Smooth muscle cell (in vitro differentiated cells): Measurements from ENCODE around the gene HOXC9. TPM values are rescaled to one million over a fixed set of nuclear protein-coding genes. Genes with fewer than 3 reads are reported as not detected.

Experiments
- DNase-seq: peaks from one replicate; lab custom pipeline; 2025; ENCODE audit not compliant: unreplicated experiment; lab: John Stamatoyannopoulos, UW
- H2AFZ ChIP-seq: fragments of 200-600 bp; sonication (generic); 2 replicates; pipeline ENCODE4 v1.6.0; 2016; ENCODE audit warnings: antibody characterized with exemption, low read depth, mild to moderate bottlenecking
- H3F3A ChIP-seq: fragments of 200-600 bp; sonication (generic); 2 replicates; pipeline ENCODE4 v1.6.0; 2017; ENCODE audit warnings: antibody characterized with exemption, low read depth
- H3K27ac ChIP-seq: fragments of 200-600 bp; sonication (generic); 2 replicates; pipeline ENCODE4 v1.5.1; 2016; ENCODE audit warnings: low read depth, mild to moderate bottlenecking
- H3K27me3 ChIP-seq: fragments of 200-600 bp; sonication (generic); 2 replicates; pipeline ENCODE4 v1.6.1; 2016; ENCODE audit warnings: low read depth, mild to moderate bottlenecking
- H3K36me3 ChIP-seq: fragments of 200-600 bp; sonication (generic); 2 replicates; pipeline ENCODE4 v1.5.1; 2016; ENCODE audit warnings: low read depth
- H3K4me1 ChIP-seq: fragments of 200-600 bp; sonication (generic); 2 replicates; pipeline ENCODE4 v1.5.1; 2016; ENCODE audit warnings: low read depth
- H3K4me2 ChIP-seq: fragments of 200-600 bp; sonication (generic); 2 replicates; pipeline ENCODE4 v1.6.0; 2016; ENCODE audit warnings: mild to moderate bottlenecking
- H3K4me3 ChIP-seq: fragments of 200-600 bp; sonication (generic); 2 replicates; pipeline ENCODE4 v1.5.1; 2016; ENCODE audit warnings: mild to moderate bottlenecking
- H3K79me2 ChIP-seq: fragments of 200-600 bp; sonication (generic); 2 replicates; pipeline ENCODE4 v1.6.0; 2016; ENCODE audit warnings: low read depth, mild to moderate bottlenecking
- H3K9ac ChIP-seq: fragments of 200-600 bp; sonication (generic); 2 replicates; pipeline ENCODE4 v1.6.0; 2016; ENCODE audit warnings: low read depth
- H3K9me3 ChIP-seq: fragments of 200-600 bp; sonication (generic); replicated peaks from 2 replicates; pipeline ENCODE4 v1.5.1; 2016; ENCODE audit warnings: low read depth
- H4K20me1 ChIP-seq: fragments of 200-600 bp; sonication (generic); 2 replicates; pipeline ENCODE4 v1.6.0; 2016; ENCODE audit warnings: low read depth
- WGBS: methylation state at CpG from one replicate; pipeline ENCODE4 v1.1.7; 2016; ENCODE audit warnings: low lambda C conversion rate; 5-methylcytosine and 5-hydroxymethylcytosine counted together
- polyA plus RNA-seq: library from polyadenylated mRNA; unstranded; fragments of >200 nt; fragmentation: Nextera tagmentation; extraction: Ambion mirVana; gene quantifications from 2 replicates; pipeline ENCODE4 v1.2.1, GENCODE V29; 2016
- total RNA-seq: library from RNA; depleted of rRNA; stranded (reverse); fragments of >200 nt; gene quantifications from 2 replicates; pipeline ENCODE4 v1.2.3, GENCODE V29; 2014
- TF ChIP-seq, protein P1 (sequence below): fragments of 200-600 bp; sonication (generic); IDR thresholded peaks from 2 replicates; pipeline ENCODE4 v1.5.1; 2017; ENCODE audit warnings: borderline replicate concordance, mild to moderate bottlenecking, antibody characterized with exemption; ENCODE audit not compliant: insufficient read depth, poor library complexity, severe bottlenecking

The HOXC9 gene
- total and polyA plus RNA-seq, 2 experiments from 2014 or later: 1.2 to 2.7 TPM

DNA sequence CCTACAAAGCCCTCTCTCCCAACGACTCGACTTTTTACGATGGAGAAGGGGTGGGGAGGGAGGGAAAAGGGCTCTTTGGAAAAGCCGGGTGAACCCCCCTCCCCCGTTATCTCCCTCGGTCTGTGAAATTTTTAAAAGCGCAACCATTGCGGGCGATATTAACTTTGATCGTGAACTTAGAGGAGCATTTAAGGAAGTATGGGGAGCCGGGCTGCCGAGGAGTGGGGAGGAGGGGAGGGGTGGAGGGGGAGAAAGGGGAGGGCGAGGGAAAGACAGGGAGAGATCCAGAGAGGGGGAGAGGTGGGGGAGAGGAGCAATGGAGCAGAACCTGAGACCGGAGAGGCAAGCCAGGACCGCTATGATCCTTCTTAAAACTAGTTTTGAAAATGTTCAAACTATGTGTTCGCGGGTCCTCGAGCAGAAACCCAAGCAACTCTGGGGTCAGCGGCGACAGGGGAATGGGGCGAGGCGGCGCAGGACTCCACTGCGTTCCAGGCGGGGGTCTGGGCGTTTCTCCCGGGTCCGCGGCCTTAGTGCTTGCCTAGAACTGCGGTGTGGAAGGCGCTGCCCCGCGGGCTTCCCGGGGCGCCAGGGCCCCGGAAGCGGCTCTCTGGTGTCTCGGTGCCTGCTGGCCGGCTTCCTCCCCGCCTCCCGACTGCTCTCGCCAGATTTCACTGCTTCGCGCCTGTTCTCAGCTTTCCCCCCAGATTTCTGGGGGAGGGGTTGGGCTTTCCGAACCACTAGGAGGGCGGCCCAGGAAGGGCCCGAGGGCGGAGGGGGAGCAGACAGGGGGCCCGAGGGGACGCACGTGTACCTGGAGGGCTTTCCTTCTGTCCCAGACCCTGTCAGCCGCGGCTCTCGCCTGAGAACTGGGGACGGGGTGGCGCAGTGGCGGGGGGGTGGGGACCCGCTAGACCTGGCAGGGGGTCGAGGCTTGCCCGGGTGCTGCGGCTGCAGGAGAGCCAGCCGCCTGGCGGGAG is 25.6 kb upstream of the HOXC9 start, which contains the start of gene HOTAIR:
Gene HOTAIR, minus strand, starts transcription at position 871 of the 980 bp plus-strand sequence.
- no peaks in the 10 kb centered on the region for H4K20me1 ChIP-seq
- no peak within 1 kb of the TSS for H3K9ac ChIP-seq
- H3K4me3 ChIP-seq: peak within 1 kb of the TSS; percentile 35
- TF ChIP-seq, protein P1, sequence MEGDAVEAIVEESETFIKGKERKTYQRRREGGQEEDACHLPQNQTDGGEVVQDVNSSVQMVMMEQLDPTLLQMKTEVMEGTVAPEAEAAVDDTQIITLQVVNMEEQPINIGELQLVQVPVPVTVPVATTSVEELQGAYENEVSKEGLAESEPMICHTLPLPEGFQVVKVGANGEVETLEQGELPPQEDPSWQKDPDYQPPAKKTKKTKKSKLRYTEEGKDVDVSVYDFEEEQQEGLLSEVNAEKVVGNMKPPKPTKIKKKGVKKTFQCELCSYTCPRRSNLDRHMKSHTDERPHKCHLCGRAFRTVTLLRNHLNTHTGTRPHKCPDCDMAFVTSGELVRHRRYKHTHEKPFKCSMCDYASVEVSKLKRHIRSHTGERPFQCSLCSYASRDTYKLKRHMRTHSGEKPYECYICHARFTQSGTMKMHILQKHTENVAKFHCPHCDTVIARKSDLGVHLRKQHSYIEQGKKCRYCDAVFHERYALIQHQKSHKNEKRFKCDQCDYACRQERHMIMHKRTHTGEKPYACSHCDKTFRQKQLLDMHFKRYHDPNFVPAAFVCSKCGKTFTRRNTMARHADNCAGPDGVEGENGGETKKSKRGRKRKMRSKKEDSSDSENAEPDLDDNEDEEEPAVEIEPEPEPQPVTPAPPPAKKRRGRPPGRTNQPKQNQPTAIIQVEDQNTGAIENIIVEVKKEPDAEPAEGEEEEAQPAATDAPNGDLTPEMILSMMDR: no peak
- peaks cover 4% of the 10 kb centered on the region for H3K4me1 ChIP-seq
- no peak for DNase-seq
- peak within 1 kb of the TSS; percentile 82 for H3K4me2 ChIP-seq
- no peak within 1 kb of the TSS for H2AFZ ChIP-seq
- H3K9me3 ChIP-seq: no peaks in the 10 kb centered on the region
- H3K79me2 ChIP-seq: no peaks in the 10 kb centered on the region
- no peaks in the 10 kb centered on the region for H3F3A ChIP-seq
- H3K27me3 ChIP-seq: peaks cover 100% of the 10 kb centered on the region
- H3K36me3 ChIP-seq: no peaks in the 10 kb centered on the region
- 3% methylated on average over 51 of the region's 63 CpGs for WGBS
- no peak within 1 kb of the TSS for H3K27ac ChIP-seq

DNA sequence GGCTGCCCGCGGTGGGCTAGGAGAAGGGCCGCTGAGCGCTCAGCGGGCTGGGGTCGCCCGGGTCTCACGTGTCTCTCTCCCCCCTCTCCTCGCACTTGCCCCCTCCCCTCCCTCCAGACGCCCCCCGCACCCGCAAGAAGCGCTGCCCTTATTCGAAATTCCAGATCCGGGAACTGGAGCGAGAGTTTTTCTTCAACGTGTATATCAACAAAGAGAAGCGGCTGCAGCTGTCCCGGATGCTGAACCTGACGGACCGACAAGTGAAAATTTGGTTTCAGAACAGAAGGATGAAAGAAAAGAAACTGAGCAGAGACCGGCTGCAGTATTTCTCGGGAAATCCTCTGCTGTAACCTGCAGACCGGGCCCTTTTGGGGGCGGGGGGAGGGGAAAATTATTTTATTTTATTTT is 24.9 kb upstream of the HOXC9 start:
- Histone ChIP-seq H3K4me2 (peak overlapping the region; percentile 82), H3F3A (no peaks in the 10 kb centered on the region), H3K27me3 (peaks cover 100% of the 10 kb centered on the region), H3K9me3 (no peaks in the 10 kb centered on the region), H2AFZ (no peak overlapping the region), H3K79me2 (no peaks in the 10 kb centered on the region), H3K4me1 (peaks cover 4% of the 10 kb centered on the region), H3K4me3 (peak overlapping the region; percentile 35), H4K20me1 (no peaks in the 10 kb centered on the region), H3K36me3 (no peaks in the 10 kb centered on the region), H3K9ac (no peak overlapping the region), H3K27ac (no peak overlapping the region)
- TF ChIP-seq, protein P1: no peak
- WGBS: 5% methylated on average over 12 of the region's 25 CpGs
- DNase-seq: no peak

DNA sequence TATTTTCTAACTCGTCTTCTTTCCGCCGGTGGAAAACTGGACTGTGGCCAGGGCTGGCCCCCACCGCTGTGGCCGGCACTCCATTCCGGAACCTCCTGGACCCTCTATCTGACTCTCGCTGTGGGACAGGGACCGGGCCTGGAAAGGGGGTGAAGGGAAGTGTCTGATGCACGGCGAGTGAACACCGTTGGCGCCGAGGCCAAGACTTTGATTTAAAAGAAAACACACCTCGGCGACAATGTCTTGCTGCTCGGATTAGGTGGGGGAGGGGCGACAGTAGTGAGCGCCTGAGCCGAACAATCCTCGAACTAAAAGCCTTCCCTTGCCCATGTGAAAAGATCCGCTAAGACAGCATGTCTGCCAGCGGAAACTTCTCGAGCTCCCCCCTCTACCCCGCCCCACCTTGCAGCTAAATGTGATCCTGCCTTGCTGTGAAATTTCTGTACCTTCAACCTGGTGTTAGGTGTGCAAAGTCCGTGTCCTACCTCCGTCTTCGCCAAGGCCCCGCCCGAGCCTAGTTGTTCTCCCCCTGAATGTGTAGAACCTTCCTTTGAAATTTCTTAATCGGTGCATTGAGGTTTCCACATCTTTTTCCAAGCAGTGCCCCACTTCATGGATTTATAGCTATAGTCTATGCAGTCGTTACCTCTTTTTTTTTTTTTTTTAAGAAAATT is 24.3 kb upstream of the HOXC9 start:
- H3K4me3 ChIP-seq: peak overlapping the region; percentile 35
- no peaks in the 10 kb centered on the region for H3K9me3 ChIP-seq
- H3K4me1 ChIP-seq: peaks cover 4% of the 10 kb centered on the region
- no peak for DNase-seq
- TF ChIP-seq, protein P1: no peak
- WGBS: 10% methylated on average over 31 of the region's 31 CpGs
- no peaks in the 10 kb centered on the region for H3K79me2 ChIP-seq
- peak overlapping the region; percentile 82 for H3K4me2 ChIP-seq
- no peaks in the 10 kb centered on the region for H3F3A ChIP-seq
- no peak overlapping the region for H3K27ac ChIP-seq
- H2AFZ ChIP-seq: no peak overlapping the region
- H3K27me3 ChIP-seq: peaks cover 100% of the 10 kb centered on the region
- no peaks in the 10 kb centered on the region for H4K20me1 ChIP-seq
- H3K36me3 ChIP-seq: no peaks in the 10 kb centered on the region
- no peak overlapping the region for H3K9ac ChIP-seq
